Loucy (cell line): Measurements from ENCODE around the gene MAN2C1.
"Not testable (repeated sequence)": the region's sequence is repeated elsewhere in the genome, so short reads cannot be mapped to it uniquely, and the experiment has no call there.

Source experiments
- H2AFZ ChIP-seq: fragments of 200-600 bp; sonication (generic); 2 replicates; pipeline ENCODE4 v1.6.0; 2016; ENCODE audit warnings: antibody characterized with exemption, mild to moderate bottlenecking, low read length, moderate library complexity
- H3F3A ChIP-seq: fragments of 200-600 bp; 2 replicates; pipeline ENCODE4 v1.6.0; 2016; ENCODE audit warnings: antibody characterized with exemption, low read depth, mild to moderate bottlenecking
- H3K27me3 ChIP-seq: fragments of 200-600 bp; sonication (generic); 2 replicates; pipeline ENCODE4 v1.6.1; 2014; ENCODE audit warnings: low read length, mild to moderate bottlenecking; ENCODE audit not compliant: insufficient read depth, poor library complexity, severe bottlenecking
- H3K36me3 ChIP-seq: fragments of 200-600 bp; sonication (generic); 2 replicates; pipeline ENCODE4 v1.6.1; 2016; ENCODE audit warnings: low read length; ENCODE audit not compliant: insufficient read depth
- H3K4me1 ChIP-seq: fragments of 200-600 bp; sonication (generic); 2 replicates; pipeline ENCODE4 v1.5.1; 2014; ENCODE audit warnings: low read length, mild to moderate bottlenecking; ENCODE audit not compliant: insufficient read depth, poor library complexity, severe bottlenecking
- H3K4me2 ChIP-seq: fragments of 200-600 bp; sonication (generic); 2 replicates; pipeline ENCODE4 v1.6.0; 2014; ENCODE audit warnings: antibody characterized with exemption, low read length, low read depth, mild to moderate bottlenecking; ENCODE audit not compliant: poor library complexity, severe bottlenecking
- H3K4me3 ChIP-seq: fragments of 200-600 bp; sonication (generic); 2 replicates; pipeline ENCODE4 v1.5.1; 2014; ENCODE audit warnings: low read length, mild to moderate bottlenecking, mixed read lengths; ENCODE audit not compliant: poor library complexity, severe bottlenecking
- H3K79me2 ChIP-seq: fragments of 200-600 bp; sonication (generic); 2 replicates; pipeline ENCODE4 v1.6.1; 2014; ENCODE audit warnings: low read length; ENCODE audit not compliant: insufficient read depth
- H3K9ac ChIP-seq: fragments of 200-600 bp; sonication (generic); 2 replicates; pipeline ENCODE4 v1.6.0; 2014; ENCODE audit warnings: mild to moderate bottlenecking, low read depth, low read length, moderate library complexity; ENCODE audit not compliant: poor library complexity, severe bottlenecking
- H3K9me2 ChIP-seq: fragments of 200-600 bp; sonication (generic); replicated peaks from 2 replicates; pipeline ENCODE4 v1.6.1; 2016; ENCODE audit warnings: low read depth, low read length, mixed read lengths
- H3K9me3 ChIP-seq: fragments of 200-600 bp; sonication (generic); 2 replicates; pipeline ENCODE4 v1.6.1; 2014; ENCODE audit warnings: mild to moderate bottlenecking, antibody characterized with exemption, low read length, low read depth; ENCODE audit not compliant: insufficient read depth
- H4K20me1 ChIP-seq: fragments of 200-600 bp; sonication (generic); 2 replicates; pipeline ENCODE4 v1.6.0; 2014; ENCODE audit warnings: antibody characterized with exemption, low read length, mild to moderate bottlenecking; ENCODE audit not compliant: insufficient read depth, poor library complexity, severe bottlenecking
- EZH2phosphoT487 ChIP-seq: fragments of 200-600 bp; IDR thresholded peaks from 2 replicates; pipeline ENCODE4 v1.6.1; 2018; ENCODE audit warnings: antibody characterized with exemption, mild to moderate bottlenecking, moderate library complexity, borderline replicate concordance
- TF ChIP-seq, protein P1 (sequence below): fragments of 200-600 bp; sonication (generic); conservative IDR thresholded peaks from 2 replicates; pipeline ENCODE4 v1.5.1; 2014; ENCODE audit warnings: mild to moderate bottlenecking, antibody characterized with exemption, low read length

The MAN2C1 gene

DNA sequence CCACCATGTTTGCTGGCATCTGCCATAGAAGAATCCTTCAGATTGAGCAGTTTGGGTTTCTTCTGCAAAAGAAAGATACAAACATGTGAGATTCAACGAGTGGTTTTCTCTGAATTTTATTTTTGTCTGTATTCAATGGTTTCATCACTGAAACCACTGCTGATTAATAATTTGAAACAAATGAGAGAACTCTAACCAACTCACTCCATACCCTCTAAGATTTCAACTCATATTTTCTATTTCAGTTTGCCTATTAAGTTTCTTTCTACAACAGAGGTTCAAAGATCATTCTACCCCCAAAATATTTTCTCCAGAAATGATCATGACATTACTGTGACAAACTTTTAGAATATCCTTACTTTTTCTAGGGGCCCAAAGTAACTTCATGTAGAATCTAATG is 38.7 kb upstream of the MAN2C1 start:
- Histone ChIP-seq H3K36me3 (peaks cover 94% of the 10 kb centered on the region), H3K79me2 (no peaks in the 10 kb centered on the region), H2AFZ (no peak overlapping the region), H3K4me3 (no peak overlapping the region), H3K27me3 (no peaks in the 10 kb centered on the region), H4K20me1 (peaks cover 2% of the 10 kb centered on the region), H3K9me3 (no peaks in the 10 kb centered on the region), H3K9me2 (no peaks in the 10 kb centered on the region), H3K4me1 (no peaks in the 10 kb centered on the region), H3K4me2 (no peak overlapping the region), H3K9ac (no peak overlapping the region), H3F3A (no peaks in the 10 kb centered on the region)
- TF ChIP-seq, protein P1, sequence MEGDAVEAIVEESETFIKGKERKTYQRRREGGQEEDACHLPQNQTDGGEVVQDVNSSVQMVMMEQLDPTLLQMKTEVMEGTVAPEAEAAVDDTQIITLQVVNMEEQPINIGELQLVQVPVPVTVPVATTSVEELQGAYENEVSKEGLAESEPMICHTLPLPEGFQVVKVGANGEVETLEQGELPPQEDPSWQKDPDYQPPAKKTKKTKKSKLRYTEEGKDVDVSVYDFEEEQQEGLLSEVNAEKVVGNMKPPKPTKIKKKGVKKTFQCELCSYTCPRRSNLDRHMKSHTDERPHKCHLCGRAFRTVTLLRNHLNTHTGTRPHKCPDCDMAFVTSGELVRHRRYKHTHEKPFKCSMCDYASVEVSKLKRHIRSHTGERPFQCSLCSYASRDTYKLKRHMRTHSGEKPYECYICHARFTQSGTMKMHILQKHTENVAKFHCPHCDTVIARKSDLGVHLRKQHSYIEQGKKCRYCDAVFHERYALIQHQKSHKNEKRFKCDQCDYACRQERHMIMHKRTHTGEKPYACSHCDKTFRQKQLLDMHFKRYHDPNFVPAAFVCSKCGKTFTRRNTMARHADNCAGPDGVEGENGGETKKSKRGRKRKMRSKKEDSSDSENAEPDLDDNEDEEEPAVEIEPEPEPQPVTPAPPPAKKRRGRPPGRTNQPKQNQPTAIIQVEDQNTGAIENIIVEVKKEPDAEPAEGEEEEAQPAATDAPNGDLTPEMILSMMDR: no peak
- no peak for TF ChIP-seq EZH2phosphoT487

DNA sequence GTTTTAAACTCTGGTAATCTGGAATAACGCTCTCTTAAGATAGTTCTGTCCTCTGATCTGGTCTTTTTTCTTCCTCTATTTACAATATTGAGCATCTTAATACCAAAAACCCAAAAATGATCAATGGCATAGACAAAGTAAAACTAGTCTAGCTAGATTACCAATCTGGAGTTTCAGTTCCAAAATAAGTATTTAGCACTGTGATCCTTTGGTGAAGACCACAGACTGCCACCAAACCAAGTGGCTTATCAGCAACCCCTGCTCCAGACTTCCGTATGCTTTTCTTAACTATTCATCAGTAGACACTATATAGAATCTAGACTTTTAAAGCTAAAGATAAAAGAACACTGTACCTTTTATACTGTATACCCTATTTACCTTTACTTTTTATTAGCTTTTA is 35.5 kb upstream of the MAN2C1 start:
- Histone ChIP-seq H3F3A (no peaks in the 10 kb centered on the region), H3K4me2 (no peak overlapping the region), H2AFZ (no peak overlapping the region), H3K4me1 (no peaks in the 10 kb centered on the region), H3K79me2 (no peaks in the 10 kb centered on the region), H3K9me3 (no peaks in the 10 kb centered on the region), H4K20me1 (peaks cover 2% of the 10 kb centered on the region), H3K36me3 (peaks cover 93% of the 10 kb centered on the region; the same call in 1 of the 2 replicates), H3K27me3 (no peaks in the 10 kb centered on the region), H3K9ac (no peak overlapping the region), H3K4me3 (no peak overlapping the region), H3K9me2 (no peaks in the 10 kb centered on the region)
- TF ChIP-seq, protein P1: no peak
- no peak for TF ChIP-seq EZH2phosphoT487

DNA sequence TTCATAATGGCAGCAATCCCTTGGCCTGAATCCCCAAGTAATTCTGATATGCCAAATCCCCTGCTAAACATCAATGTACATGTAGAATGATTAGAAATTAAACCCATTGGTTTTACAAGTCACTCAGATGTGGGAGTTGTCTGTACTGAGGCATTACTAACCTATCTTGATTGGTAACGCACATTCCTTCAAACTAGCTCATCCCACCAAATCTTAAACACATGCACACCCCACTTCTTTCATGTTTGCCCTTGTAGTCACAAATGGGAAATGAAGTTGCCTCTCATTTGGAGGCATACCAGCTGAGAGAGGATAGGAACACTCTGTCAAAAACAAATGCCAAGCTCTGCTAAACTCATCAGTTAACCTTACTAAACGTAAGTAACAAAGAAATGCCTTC is 29.1 kb upstream of the MAN2C1 start:
- TF ChIP-seq EZH2phosphoT487: no peak
- H3K9me3 ChIP-seq: no peaks in the 10 kb centered on the region
- H3K4me2 ChIP-seq: no peak overlapping the region
- peaks cover 98% of the 10 kb centered on the region; the same call in 1 of the 2 replicates for H3K36me3 ChIP-seq
- no peaks in the 10 kb centered on the region for H3K27me3 ChIP-seq
- H3K4me1 ChIP-seq: no peaks in the 10 kb centered on the region
- peaks cover 6% of the 10 kb centered on the region for H4K20me1 ChIP-seq
- H3K4me3 ChIP-seq: no peak overlapping the region
- H3K9ac ChIP-seq: no peak overlapping the region
- no peaks in the 10 kb centered on the region for H3K9me2 ChIP-seq
- no peaks in the 10 kb centered on the region for H3F3A ChIP-seq
- H3K79me2 ChIP-seq: no peaks in the 10 kb centered on the region
- H2AFZ ChIP-seq: no peak overlapping the region

DNA sequence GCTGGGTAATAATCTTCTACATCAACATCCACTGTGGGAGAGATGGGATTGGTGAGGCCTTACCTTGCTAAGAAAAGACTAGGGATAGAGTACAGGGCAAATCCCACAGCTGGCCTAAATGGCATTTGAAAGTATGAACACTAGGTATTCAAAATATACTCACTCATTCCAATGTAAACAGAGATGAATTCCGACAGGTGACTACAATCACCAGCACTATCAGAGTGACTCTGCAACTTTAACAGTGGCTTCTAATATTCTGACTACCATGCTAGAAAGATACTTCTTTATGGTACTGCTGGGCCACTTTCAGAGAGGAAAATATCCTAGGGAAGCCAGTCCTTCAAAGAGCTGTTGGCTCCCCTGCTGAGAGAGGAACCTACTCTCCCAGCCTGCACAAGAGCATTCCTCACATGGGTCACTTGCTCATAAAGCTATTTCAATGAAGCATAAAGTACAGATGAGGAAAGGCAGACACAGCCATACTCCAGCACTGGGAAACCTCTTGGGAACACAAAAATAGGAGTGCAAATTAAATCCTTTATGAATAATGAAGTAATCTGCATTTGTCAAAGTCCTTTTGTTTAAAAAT is 21.5 kb upstream of the MAN2C1 start:
- Histone ChIP-seq H3K9ac (no peak overlapping the region), H3K4me2 (no peak overlapping the region), H3K36me3 (peaks cover 100% of the 10 kb centered on the region), H4K20me1 (peaks cover 6% of the 10 kb centered on the region), H3K27me3 (no peaks in the 10 kb centered on the region), H3F3A (0 out of 2 replicates have a peak, but pooled peaks cover 2% of the 10 kb centered on the region), H3K9me2 (no peaks in the 10 kb centered on the region), H3K4me3 (no peak overlapping the region), H3K9me3 (no peaks in the 10 kb centered on the region), H3K4me1 (no peaks in the 10 kb centered on the region), H2AFZ (no peak overlapping the region), H3K79me2 (no peaks in the 10 kb centered on the region)
- TF ChIP-seq, protein P1: no peak
- no peak for TF ChIP-seq EZH2phosphoT487

DNA sequence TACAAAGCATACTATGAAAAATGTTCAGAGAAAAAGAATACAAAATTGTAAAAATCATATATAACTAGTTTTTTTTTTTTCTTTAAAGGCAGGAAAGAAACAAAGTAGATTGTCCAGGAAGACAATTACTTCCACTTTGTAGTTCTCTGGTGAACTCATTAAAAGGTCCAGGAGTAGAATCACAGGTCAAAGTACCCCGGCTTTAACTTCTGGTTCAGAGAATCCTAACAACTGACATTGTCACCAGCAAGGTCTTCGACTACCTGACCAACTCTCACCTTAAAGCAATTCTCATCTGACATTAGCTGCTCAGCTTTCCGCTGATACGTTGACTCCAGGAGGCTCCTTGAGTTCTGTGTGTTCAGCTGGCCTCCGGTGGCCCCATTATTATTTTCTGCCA is 15.6 kb upstream of the MAN2C1 start:
- not testable (repeated sequence) for H3F3A ChIP-seq, H3K4me1 ChIP-seq, H3K9me3 ChIP-seq, H2AFZ ChIP-seq, H3K79me2 ChIP-seq, H3K9me2 ChIP-seq, H3K9ac ChIP-seq, H3K27me3 ChIP-seq, H4K20me1 ChIP-seq, H3K4me3 ChIP-seq, H3K4me2 ChIP-seq
- peaks cover 99% of the 10 kb centered on the region for H3K36me3 ChIP-seq
